GM20000 (cell line): ENCODE results near the gene TPCN2.
"Not testable (repeated sequence)": the region's sequence is repeated elsewhere in the genome, so short reads cannot be mapped to it uniquely, and the experiment has no call there.

Experiments
- DNase-seq: peaks from one replicate; pipeline ENCODE4 v3.0.0; 2012; ENCODE audit warnings: low spot score
- CTCF ChIP-seq: IDR thresholded peaks from 2 replicates; pipeline ENCODE4 v1.5.1; 2012; ENCODE audit warnings: mild to moderate bottlenecking, control low read depth; ENCODE audit errors: extremely low read depth, missing control alignments

Gene TPCN2

DNA sequence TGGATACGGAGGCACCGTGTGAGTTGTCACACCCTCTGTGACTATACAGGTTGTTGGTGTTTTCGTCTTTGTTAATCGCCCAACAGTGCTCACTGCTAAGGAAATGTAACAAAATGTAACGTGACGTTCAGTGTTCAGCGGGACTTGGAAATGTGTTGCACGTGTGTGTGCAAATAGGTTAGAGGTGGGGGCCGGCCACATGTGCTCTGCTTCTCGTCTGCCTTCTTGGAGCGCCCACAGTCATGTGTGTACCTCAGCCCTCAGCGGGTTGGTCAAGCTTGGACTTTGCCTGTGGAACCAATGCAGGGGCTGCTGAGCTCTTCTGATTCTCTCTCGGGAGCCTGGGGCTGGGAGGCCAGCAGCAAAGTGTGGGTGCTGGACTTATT lies 99.6 kb downstream of the TPCN2 start:
- no peak for DNase-seq
- TF ChIP-seq CTCF, result no peak

DNA sequence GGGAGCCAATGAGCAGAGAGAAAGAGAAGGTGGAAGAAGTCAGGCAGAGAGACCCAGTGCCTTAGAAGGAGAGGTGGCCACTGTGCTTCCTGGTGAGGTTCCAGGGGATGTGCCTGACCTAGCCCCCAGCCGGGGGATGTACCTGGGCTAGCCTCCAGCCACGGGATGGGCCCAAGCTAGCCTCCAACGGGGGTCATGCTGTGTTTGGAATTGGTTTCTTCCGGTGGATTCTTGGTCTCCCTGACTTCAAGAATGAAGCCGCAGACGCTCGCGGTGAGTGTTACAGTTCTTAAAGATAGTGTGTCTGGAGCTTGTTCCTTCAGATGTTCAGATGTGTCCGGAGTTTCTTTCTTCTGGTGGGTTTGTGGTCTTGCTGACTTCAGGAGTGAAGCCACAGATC lies 100.1 kb downstream of the TPCN2 start:
- TF ChIP-seq CTCF, result no peak
- no peak for DNase-seq

GRCh38 chr11:69149338-69150045 lies 100.8 kb downstream of the TPCN2 start:
- DNase-seq, result not testable (repeated sequence)

GRCh38 chr11:69150175-69150574 lies 101.4 kb downstream of the TPCN2 start:
- no peak for DNase-seq
- no peak for TF ChIP-seq CTCF

DNA sequence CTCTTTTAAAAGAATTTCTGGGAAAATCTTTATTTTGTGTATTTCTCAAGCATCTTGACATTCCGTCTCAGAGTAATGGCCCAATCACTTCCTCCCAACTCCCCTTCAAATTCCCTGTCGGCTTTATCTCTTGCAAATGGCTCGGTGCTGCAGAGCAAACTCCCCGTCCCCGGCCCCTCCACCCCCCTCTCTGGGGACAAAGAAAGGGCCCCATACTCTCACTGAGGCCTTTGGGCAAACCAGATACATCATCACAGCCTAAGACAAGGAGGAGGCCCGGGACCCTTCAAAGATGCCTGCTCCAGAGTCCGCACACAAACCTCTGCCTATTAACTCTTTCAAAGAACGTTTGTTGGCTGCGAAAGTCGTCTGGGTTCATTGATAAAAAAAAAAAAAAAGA lies 103.1 kb downstream of the TPCN2 start:
- no peak for TF ChIP-seq CTCF
- DNase-seq, result no peak

GRCh38 chr11:69152733-69153421 lies 104.1 kb downstream of the TPCN2 start:
- no peak for TF ChIP-seq CTCF
- DNase-seq, result no peak

DNA sequence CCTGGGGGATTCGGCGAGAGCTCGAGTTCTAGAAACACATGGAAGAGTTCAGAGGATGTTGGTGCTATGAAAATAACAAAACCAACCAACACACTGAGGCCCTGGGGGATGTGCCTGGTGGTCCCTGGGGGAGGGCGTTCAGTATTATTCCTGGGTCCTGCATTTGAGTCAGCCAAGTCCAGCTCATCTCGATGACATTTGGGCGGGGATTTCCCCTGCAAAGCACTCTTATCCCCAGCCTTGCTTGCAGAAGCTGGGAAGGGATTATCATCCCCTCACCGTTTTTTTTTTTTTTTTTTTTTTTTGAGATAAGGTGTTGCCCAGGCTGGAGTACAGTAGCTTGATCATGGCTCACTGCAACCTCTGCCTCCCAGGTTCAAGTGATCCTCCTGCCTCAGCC lies 104.9 kb downstream of the TPCN2 start:
- no peak for DNase-seq
- no peak for TF ChIP-seq CTCF
